ENCODE measurements around the gene KCNC3.

The KCNC3 gene

GRCh38 chr19:50334741-50335421 is 5.7 kb upstream of the KCNC3 start:
- peaks cover 37% of the 10 kb centered on the region for H3F3A ChIP-seq (ENCODE audit: control insufficient read depth, insufficient read depth)
- H3K9me3 ChIP-seq (ENCODE audit: control insufficient read depth, insufficient read depth, low read length): no peaks in the 10 kb centered on the region
- peak overlapping the region; percentile 10; the same call in 1 of the 2 replicates for H3K27ac ChIP-seq (ENCODE audit: low read depth, low read length)
- H3K4me3 ChIP-seq (ENCODE audit: low read length): no peak overlapping the region
- H3K9me2 ChIP-seq (replicated peaks; ENCODE audit: control insufficient read depth, low read length): no peaks in the 10 kb centered on the region
- H4K20me1 ChIP-seq (ENCODE audit: control insufficient read depth, insufficient read depth, low read depth, low read length): peaks cover 10% of the 10 kb centered on the region
- H3K27me3 ChIP-seq (ENCODE audit: control insufficient read depth, low read length): no peaks in the 10 kb centered on the region
- TF ChIP-seq CTCF (IDR thresholded peaks at IDR 0.05; ENCODE audit: low read depth, low read length, poor library complexity, severe bottlenecking): no peak
- TF ChIP-seq EZH2phosphoT487 (IDR thresholded peaks at IDR 0.05; ENCODE audit: borderline replicate concordance, low read length): no peak
- H3K4me2 ChIP-seq (ENCODE audit: low read length): peak overlapping the region; percentile 99; the same call in 1 of the 2 replicates
- peaks cover 69% of the 10 kb centered on the region for H3K4me1 ChIP-seq (ENCODE audit: control insufficient read depth, low read length)
- peaks cover 76% of the 10 kb centered on the region for H3K36me3 ChIP-seq (ENCODE audit: control insufficient read depth, low read length)
- peaks cover 53% of the 10 kb centered on the region for H3K79me2 ChIP-seq (ENCODE audit: control insufficient read depth, low read length)

- no peaks in the 10 kb centered on the region for H3K9me2 ChIP-seq (replicated peaks; ENCODE audit: control insufficient read depth, low read length)
- H3K4me2 ChIP-seq (ENCODE audit: low read length): peak overlapping the region; percentile 99
- no peaks in the 10 kb centered on the region for H3K9me3 ChIP-seq (ENCODE audit: control insufficient read depth, insufficient read depth, low read length)
- H3K4me3 ChIP-seq (ENCODE audit: low read length): peak overlapping the region; percentile 84
- H3F3A ChIP-seq (ENCODE audit: control insufficient read depth, insufficient read depth): peaks cover 30% of the 10 kb centered on the region
- H3K79me2 ChIP-seq (ENCODE audit: control insufficient read depth, low read length): peaks cover 44% of the 10 kb centered on the region
- H3K4me1 ChIP-seq (ENCODE audit: control insufficient read depth, low read length): peaks cover 64% of the 10 kb centered on the region
- peaks cover 67% of the 10 kb centered on the region for H3K36me3 ChIP-seq (ENCODE audit: control insufficient read depth, low read length)
- no peak for TF ChIP-seq CTCF (IDR thresholded peaks at IDR 0.05; ENCODE audit: low read depth, low read length, poor library complexity, severe bottlenecking)
- H4K20me1 ChIP-seq (ENCODE audit: control insufficient read depth, insufficient read depth, low read depth, low read length): peaks cover 10% of the 10 kb centered on the region
- peak overlapping the region; percentile 85 for H3K27ac ChIP-seq (ENCODE audit: low read depth, low read length)
- H3K27me3 ChIP-seq (ENCODE audit: control insufficient read depth, low read length): no peaks in the 10 kb centered on the region
These were observed 4.8 kb upstream of the KCNC3 start for GRCh38 chr19:50333737-50334617.

- TF ChIP-seq CTCF (IDR thresholded peaks at IDR 0.05; ENCODE audit: low read depth, low read length, poor library complexity, severe bottlenecking): peak; percentile 8
- no peak for TF ChIP-seq EZH2phosphoT487 (IDR thresholded peaks at IDR 0.05; ENCODE audit: borderline replicate concordance, low read length)
- no peaks in the 10 kb centered on the region for H3K9me2 ChIP-seq (replicated peaks; ENCODE audit: control insufficient read depth, low read length)
- H3K27me3 ChIP-seq (ENCODE audit: control insufficient read depth, low read length): peaks cover 2% of the 10 kb centered on the region; the same call in 1 of the 2 replicates
- H3K4me1 ChIP-seq (ENCODE audit: control insufficient read depth, low read length): peaks cover 67% of the 10 kb centered on the region
- H3F3A ChIP-seq (ENCODE audit: control insufficient read depth, insufficient read depth): peaks cover 29% of the 10 kb centered on the region
- H3K27ac ChIP-seq (ENCODE audit: low read depth, low read length): peak overlapping the region; percentile 85
- H3K79me2 ChIP-seq (ENCODE audit: control insufficient read depth, low read length): peaks cover 37% of the 10 kb centered on the region
- no peaks in the 10 kb centered on the region for H3K9me3 ChIP-seq (ENCODE audit: control insufficient read depth, insufficient read depth, low read length)
- peaks cover 10% of the 10 kb centered on the region for H4K20me1 ChIP-seq (ENCODE audit: control insufficient read depth, insufficient read depth, low read depth, low read length)
- peak overlapping the region; percentile 84 for H3K4me3 ChIP-seq (ENCODE audit: low read length)
- H3K36me3 ChIP-seq (ENCODE audit: control insufficient read depth, low read length): peaks cover 61% of the 10 kb centered on the region
- peak overlapping the region; percentile 99 for H3K4me2 ChIP-seq (ENCODE audit: low read length)
These were observed 4.1 kb upstream of the KCNC3 start for GRCh38 chr19:50333235-50333736.

All from DOHH2 (cell line).